Fibroblast of peridontal ligament (primary cell): ENCODE results near the gene TBX15.

Experiments used
- DNase-seq: peaks from one replicate; pipeline ENCODE4 v3.0.0-alpha.2; 2010; ENCODE audit errors: extremely low read depth

The TBX15 gene

DNA sequence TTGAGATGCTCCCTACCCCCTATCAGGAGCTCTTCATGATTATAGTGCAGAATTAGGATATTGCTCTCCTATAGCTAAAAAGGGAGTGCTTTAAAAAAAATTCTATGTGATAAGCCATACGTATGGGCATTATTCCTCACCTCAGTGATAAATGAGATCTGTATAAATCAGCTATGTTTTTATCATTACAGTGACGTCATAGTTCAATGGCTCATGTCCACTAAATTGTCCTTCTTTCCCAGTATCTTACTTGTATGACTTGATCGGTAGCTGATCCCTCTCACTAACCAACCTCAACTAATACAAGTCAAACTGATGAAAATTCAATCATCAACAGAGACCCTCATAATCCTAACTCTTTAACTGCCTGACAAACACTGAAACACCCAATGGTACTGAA is 93.3 kb downstream of the TBX15 start:
- no peak for DNase-seq

DNA sequence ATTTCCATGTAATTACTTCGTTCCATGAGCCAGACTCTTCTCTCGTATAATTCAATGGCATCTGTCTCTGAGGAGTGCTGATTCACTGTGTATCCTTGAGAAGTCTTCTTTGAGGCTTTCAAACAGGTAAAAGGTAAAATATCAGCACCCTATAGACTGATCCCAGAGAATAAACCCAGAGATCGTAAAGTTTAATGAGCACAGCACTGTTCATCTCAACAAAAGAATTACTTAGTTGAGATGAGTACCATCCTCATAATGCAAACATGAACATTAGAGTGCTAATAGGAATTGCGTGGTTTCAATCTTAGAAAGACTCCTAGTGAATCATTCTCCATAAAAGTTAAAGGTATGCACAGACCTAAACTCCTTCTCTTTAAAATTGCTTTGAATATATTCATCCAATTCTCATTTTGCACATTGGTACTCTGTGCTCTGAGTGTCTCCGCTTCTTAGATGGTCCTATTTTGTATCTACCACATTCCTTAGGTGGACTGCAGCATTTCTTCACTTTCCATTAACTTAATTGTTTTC is 97.2 kb downstream of the TBX15 start:
- DNase-seq: no peak

DNA sequence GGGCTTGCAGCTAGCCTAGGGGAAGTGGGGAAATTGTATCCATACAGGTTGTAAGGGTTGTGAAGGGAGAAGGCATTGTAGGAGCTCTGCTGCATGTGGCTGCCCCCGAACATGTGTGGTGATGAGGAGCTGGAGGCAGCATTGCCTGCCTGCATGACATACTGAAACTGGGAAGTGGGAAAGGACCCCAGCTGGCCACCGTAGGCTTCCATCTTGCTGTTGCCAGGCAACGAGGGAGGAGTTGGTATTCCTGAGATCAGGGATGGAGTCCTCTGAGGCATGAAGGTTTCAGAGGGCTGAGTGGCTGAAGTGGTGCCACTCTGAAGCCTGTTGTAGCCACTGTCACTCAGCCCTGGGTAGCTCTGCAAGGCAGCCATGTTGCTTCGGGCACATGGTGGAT is 103.2 kb downstream of the TBX15 start:
- DNase-seq: no peak

DNA sequence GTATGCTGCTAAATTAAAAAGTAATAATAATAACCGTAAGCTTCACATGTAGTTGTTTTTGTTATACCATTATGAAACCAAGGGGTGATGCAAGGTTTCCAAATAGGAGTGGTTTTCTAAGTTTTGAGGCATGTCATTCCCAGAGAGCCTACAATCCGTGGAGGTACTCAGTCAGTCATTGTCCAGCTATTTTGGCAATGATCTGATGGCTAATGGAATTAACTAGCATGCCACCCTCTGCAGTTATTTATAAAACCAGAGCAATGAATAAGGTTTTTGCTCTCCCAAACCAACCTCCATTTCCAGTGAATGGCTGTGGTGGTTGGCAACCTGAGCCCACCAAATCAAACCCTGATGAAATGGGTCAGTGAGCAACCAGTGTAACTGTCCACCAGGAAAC is 106.4 kb downstream of the TBX15 start:
- no peak for DNase-seq

DNA sequence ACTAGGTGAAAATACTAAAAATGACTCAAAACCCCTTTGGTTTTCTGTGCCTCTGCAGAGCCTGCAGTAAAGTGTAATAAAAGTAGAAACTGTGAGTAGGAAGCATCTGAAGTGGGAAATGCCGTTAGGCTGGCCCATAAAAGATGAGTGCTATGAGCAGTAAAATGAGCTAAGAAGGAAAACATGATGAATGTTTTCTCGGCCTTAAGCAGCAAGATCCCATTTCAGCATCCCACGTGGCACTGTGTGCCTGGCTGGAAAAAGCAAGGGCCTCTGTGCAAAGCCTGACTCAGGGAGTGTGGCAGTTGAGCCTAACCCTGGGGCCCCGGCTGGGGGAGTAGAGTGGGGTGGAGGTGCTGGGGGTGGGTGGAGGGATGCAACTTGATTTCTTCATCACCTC is 109.5 kb downstream of the TBX15 start:
- no peak for DNase-seq

DNA sequence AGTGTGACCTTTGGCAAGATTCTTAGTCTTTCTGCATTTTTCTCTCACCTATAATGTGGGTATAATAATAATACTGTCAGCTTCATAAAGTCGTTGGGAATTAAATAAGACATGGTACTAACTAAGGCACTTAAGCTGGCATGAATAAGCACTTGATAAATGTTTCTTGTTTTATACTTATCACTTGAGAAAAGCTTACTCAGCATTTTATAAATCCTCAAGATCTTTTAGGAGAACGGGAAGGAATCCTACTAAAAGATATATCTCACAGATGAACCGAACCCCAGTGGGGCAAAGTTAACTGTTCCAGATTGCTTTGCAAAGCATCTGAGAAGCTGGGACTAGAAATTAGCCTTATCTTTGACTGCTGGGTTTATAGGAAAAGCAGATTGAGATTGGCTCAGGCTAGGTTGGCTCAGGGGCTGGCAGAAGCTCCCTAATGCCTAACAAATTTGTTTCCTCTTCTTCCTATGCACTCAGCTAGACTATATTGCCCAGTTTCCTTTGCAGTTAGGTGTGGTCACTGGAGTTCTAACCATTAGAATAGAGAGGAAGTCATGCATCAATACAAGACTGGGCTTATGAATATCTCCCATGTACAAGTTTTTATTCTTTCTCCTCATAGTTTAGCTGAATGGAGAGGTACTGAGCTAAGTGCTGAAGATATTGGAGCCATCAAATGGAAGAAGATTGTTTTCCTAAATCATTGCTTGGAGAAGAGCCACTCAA is 110.3 kb downstream of the TBX15 start:
- no peak for DNase-seq

DNA sequence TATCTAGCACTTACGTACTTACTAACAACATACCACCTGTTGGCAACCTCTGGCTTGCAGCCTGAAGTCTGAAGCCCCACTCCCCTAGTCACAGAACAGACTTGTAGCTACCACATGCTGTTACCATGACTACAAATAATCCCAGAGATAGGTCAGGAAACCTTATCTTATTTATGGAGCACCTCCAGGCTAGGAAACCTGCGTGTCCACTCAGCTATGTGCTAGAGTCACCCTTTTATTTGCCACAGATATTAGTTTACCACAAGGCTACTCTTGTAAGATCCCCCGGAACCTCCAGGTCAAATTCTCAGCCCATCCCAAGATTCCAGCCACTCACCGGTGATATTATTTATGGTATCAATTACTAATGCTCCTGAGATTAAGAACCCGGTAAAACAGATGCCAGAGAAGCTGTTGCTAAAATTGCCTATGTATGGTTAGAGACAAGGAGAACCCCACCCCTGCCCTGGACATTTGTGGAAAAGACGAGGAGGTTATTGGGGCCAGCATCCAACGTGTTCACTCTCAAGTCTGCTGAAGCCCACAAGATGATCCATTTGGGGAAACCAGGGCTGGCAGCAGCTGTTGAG is 116.5 kb downstream of the TBX15 start:
- no peak for DNase-seq

DNA sequence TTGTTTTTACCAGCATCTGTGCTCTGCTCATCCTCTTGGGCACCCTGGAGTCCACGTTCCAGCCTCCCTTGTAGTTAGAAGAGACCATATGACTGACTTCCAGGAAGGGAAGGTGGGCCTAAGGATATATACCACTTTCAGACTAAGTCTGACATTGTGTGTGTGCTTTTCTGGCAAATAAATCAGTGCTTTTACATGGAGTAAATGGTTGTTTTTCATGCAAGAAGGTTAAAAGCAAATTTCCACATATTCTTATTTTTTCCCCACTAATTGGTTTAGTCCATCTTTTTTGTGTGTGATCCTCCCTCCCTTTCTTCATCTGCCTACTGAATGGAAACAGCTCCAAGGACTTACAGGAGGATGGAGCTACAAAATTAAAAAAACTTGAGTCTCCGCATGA is 119.8 kb downstream of the TBX15 start:
- DNase-seq: no peak

DNA sequence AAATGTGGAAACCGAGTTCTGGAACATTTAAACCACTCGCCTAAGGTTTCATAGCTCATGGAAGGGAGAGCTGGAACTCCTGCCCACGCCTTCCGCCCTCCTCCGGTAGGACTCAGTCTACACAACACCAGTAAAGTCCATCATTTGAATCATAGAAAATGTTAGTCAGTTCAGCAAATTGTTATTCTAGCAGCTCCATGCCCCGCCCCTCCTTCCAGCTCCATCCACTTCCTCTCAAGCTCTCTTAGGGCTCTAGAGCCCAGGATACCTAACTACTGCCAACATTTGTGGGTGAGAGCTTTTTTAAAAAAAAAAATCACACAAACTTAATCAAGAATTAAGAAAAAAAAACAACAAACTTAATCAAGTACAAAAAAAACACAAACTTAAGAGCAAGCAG is 121.8 kb downstream of the TBX15 start:
- no peak for DNase-seq

DNA sequence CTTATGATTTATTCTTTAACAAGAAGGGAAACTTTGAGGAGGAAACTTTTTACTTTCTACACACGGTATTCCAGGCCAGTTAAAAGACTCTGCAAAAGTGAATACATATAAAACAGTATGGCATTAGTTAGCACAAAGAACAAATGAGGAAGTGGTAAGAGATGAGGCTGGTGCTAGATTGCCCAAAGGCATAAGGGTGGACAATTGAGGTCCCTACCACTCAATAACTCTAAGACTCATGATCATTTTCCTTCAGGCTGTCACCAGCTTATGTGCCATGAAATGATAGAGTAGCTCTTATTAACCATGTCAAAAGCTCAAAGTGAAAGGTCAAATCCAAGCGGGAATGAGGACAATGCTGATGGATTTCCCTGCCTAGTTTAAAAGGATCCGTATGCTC is 124.5 kb downstream of the TBX15 start:
- no peak for DNase-seq

DNA sequence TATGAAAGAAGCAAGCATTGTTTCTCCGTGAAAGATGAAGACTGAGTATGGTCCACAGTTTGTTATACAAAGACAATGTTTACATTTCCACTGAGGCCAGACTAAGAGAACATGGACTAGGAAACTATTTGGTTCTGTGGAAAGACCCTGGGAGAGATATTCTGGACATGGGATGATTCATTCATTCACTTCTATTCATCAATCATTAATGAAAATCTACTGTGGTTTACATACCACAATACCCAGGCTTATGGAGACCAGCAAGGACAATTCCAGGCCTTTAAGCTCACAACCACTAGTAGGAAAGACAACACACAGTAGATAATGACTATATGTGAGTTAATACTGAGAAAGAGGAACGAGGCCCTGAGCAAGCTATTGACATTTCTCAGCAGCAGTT is 125.4 kb downstream of the TBX15 start:
- DNase-seq: no peak

DNA sequence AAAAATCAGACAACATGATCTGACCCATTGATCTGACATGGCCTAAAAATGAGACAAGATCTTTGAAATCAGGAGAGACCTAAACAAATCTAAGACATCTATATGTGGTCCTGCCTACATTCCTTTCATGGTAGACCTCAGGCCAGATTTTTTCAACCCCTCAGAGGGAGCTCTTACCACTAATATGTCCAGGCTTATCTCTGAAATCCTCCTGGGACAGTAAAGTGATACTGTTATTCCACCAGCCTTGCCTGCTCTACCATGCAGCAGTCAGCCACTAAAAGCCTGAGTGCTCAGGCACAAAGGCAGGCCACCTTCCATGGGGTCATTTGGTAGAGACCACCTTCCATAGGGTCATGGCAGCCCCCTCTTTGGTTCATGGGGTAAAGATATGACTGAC is 126.9 kb downstream of the TBX15 start:
- no peak for DNase-seq

DNA sequence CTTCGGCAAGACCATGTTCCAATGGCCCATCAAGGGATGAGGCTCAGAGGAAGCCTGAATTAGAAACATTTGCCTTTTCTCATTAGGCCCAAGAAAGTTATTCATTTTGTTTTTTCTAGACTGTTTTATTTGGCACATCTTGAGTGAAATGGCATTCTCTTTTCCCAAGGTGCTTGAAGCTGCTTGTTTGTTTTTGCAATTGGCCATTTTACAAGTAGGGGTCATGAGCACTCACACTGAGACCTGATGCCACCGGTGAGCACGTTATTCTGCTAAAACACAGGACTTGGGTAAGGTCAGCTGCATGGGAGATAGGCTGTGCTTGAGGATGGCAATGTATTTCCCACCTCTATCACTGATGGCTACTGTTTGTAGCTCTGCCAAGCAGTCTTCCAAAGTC is 128.1 kb downstream of the TBX15 start:
- DNase-seq: no peak

DNA sequence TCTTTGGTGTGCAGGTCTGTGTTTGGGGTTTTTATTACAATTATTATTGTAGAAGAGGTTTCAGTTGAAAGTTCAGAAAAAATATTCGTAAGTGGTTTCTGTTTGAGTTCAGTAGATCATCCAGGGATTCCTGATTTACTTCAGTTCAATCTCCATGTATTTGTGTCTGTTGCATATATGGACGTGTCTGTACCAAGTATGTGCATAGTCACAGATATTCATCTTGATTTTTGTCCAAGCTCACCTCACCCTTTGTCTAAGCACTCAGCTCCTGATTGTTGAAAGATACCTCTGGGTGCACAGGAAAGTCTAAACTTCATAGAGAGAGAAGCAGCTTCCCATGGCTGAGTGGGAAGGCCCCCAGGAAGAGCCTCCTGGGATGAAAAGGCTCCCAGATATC is 141.7 kb downstream of the TBX15 start:
- DNase-seq: no peak

DNA sequence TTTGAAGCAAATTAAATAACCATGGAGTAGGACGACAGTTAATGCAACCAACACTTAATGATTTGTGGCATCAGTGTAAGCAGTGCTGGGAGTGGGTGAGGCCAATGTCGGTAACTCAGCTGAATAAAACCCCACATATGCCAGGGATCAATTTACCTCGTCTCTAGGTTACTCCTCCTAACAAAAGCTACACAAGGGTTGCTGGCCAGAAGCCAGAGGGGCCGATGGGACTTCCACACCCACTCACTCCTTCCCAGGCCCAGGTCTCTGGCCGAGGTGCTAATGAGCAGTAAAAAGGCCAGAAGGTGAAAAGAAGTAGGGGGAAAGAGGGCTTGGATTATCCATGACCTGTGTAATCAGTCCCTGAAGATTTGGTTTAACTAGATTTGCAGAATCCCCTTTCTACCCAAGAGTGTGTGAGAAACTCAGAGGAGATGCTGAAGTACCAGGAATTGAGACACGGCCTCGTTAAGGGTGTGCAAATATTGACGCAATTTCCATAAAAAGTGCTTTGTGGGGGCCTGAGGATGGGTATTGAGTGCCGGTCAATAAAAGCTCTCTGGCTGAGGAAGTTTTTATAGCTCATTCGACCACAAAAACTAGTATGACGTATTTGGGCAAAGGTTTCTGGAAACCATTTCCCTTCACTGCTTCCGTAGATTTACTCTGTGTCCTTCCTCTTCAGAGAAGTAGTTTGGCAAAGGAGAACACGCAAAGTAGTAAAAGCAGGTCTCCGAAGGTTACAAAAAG is 145.5 kb downstream of the TBX15 start:
- no peak for DNase-seq

DNA sequence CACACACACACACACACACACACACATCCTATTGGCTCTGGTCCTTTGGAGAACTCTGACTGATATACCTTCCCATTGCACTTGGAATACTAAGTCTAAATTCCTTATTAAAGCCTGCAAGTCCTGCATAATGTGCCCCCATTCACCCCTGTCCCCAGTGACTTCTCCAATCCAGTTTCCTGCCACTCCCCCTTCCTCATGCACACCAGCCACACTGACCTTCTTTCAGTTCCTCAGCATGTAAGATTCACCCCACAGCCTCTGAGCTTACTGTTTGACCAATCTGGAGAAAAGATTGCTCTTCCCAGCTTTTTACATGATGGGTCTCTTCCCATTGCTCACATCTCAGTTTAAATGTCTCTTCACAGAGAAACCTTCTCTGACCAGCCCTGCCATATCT is 146.6 kb downstream of the TBX15 start:
- DNase-seq: no peak
